ENCODE measurements around the gene SLC9A3.

DNA sequence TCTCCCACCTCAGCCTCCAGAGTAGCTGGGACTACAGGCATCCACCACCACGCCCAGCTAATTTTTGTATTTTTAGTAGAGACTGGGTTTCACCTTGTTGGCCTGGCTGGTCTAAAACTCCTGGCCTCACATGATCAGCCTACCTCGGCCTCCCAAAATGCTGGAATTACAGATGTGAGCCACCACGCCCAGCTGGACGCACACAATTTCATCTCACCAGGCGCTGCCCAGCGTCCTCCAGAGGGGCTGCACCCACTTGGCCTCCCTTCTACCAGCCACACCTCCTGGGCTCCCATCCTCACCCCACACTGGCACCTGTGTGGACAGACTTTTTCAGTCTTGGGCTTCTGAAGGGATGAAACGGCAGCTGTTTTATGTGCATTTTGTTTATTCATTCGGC lies 85.1 kb downstream of the SLC9A3 start:
- TF ChIP-seq, protein P1, sequence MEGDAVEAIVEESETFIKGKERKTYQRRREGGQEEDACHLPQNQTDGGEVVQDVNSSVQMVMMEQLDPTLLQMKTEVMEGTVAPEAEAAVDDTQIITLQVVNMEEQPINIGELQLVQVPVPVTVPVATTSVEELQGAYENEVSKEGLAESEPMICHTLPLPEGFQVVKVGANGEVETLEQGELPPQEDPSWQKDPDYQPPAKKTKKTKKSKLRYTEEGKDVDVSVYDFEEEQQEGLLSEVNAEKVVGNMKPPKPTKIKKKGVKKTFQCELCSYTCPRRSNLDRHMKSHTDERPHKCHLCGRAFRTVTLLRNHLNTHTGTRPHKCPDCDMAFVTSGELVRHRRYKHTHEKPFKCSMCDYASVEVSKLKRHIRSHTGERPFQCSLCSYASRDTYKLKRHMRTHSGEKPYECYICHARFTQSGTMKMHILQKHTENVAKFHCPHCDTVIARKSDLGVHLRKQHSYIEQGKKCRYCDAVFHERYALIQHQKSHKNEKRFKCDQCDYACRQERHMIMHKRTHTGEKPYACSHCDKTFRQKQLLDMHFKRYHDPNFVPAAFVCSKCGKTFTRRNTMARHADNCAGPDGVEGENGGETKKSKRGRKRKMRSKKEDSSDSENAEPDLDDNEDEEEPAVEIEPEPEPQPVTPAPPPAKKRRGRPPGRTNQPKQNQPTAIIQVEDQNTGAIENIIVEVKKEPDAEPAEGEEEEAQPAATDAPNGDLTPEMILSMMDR (IDR thresholded peaks at IDR 0.05; ENCODE audit: low read length), result no peak
- TF ChIP-seq EZH2 (IDR thresholded peaks at IDR 0.05; ENCODE audit: borderline replicate concordance, low read length), result no peak
